HEK293 (cell line): ENCODE results near the gene ILF3.

Experiments used
- CTCF ChIA-PET: fragments of 350-600 bp; formaldehyde crosslinking; extraction: SDS; loops from one replicate; lab custom pipeline; 2021; ENCODE audit warnings: antibody characterized with exemption; lab: Yijun Ruan, JAX
- POLR2A ChIA-PET: fragments of 300-600 bp; formaldehyde crosslinking; extraction: SDS; loops from one replicate; lab custom pipeline; 2020; ENCODE audit warnings: antibody characterized with exemption, inconsistent platforms; lab: Yijun Ruan, JAX
- H3K27ac ChIP-seq: fragments of 200-500 bp; sonication (Bioruptor generic); 2 replicates; pipeline ENCODE4 v1.5.1; 2014; ENCODE audit warnings: low read depth, low read length, control low read depth, inconsistent platforms; ENCODE audit errors: extremely low read depth
- H3K36me3 ChIP-seq, 2 experiments: fragments of 200-500 bp in 1 of 2; sonication (Bioruptor generic) in 1 of 2; 1 replicate in 1 of 2; 2 replicates in 1 of 2; pipeline ENCODE4 v1.5.1; 2014 to 2017; ENCODE audit warnings: inconsistent platforms in 2 of 2, low read length in 2 of 2; ENCODE audit not compliant: control insufficient read depth in 2 of 2, insufficient read depth in 1 of 2
- H3K4me1 ChIP-seq: fragments of 200-500 bp; sonication (Bioruptor generic); 2 replicates; pipeline ENCODE4 v1.5.1; 2014; ENCODE audit warnings: mild to moderate bottlenecking, low read length, inconsistent platforms; ENCODE audit not compliant: control insufficient read depth, insufficient read depth
- H3K4me3 ChIP-seq: 2 replicates; pipeline ENCODE4 v1.5.1; 2011; ENCODE audit warnings: low read depth, mild to moderate bottlenecking, control low read depth, low read length, moderate library complexity
- H3K9me3 ChIP-seq: fragments of 200-500 bp; sonication (Bioruptor generic); 2 replicates; pipeline ENCODE4 v1.5.1; 2014; ENCODE audit warnings: low read depth, low read length, inconsistent platforms; ENCODE audit not compliant: control insufficient read depth, insufficient read depth
- EGR2 ChIP-seq: fragments of 450-650 bp; formaldehyde crosslinking; IDR thresholded peaks from 2 replicates; pipeline ENCODE4 v1.5.1; 2016; ENCODE audit warnings: low read depth, missing biosample characterization, missing genetic modification characterization
- ELK4 ChIP-seq: IDR thresholded peaks from 2 replicates; pipeline ENCODE4 v1.6.1; 2011; ENCODE audit warnings: mild to moderate bottlenecking, low read depth, low read length, borderline replicate concordance
- GLIS1 ChIP-seq: fragments of 450-650 bp; formaldehyde crosslinking; IDR thresholded peaks from 2 replicates; pipeline ENCODE4 v1.5.1; 2016; ENCODE audit warnings: missing biosample characterization, missing genetic modification characterization
- GLIS2 ChIP-seq: fragments of 450-650 bp; formaldehyde crosslinking; IDR thresholded peaks from 2 replicates; pipeline ENCODE4 v1.5.1; 2016; ENCODE audit warnings: missing biosample characterization, missing genetic modification characterization
- HOXA7 ChIP-seq: sonication (generic); formaldehyde crosslinking; IDR thresholded peaks from 2 replicates; pipeline ENCODE4 v1.8.1; 2022; ENCODE audit warnings: missing genetic modification reagents, borderline replicate concordance
- ZBTB26 ChIP-seq: fragments of 450-650 bp; formaldehyde crosslinking; optimal IDR thresholded peaks from 2 replicates; pipeline ENCODE3; 2016; ENCODE audit warnings: missing biosample characterization, mild to moderate bottlenecking, missing genetic modification characterization
- ZBTB7A ChIP-seq: fragments of 450-650 bp; formaldehyde crosslinking; IDR thresholded peaks from 2 replicates; pipeline ENCODE4 v1.5.1; 2016; ENCODE audit warnings: low read depth, missing biosample characterization, missing genetic modification characterization
- ZIC2 ChIP-seq: fragments of 450-650 bp; formaldehyde crosslinking; IDR thresholded peaks from 2 replicates; pipeline ENCODE4 v1.5.1; 2016; ENCODE audit warnings: missing biosample characterization, missing genetic modification characterization
- ZNF121 ChIP-seq: fragments of 450-650 bp; formaldehyde crosslinking; IDR thresholded peaks from 2 replicates; pipeline ENCODE4 v1.5.1; 2016; ENCODE audit warnings: missing biosample characterization, missing genetic modification characterization
- ZNF16 ChIP-seq: fragments of 450-650 bp; formaldehyde crosslinking; IDR thresholded peaks from 2 replicates; pipeline ENCODE4 v1.5.1; 2016; ENCODE audit warnings: low read depth, missing biosample characterization, missing genetic modification characterization
- ZNF280C ChIP-seq: fragments of 450-650 bp; formaldehyde crosslinking; IDR thresholded peaks from 2 replicates; pipeline ENCODE4 v1.5.1; 2016; ENCODE audit warnings: missing biosample characterization, missing genetic modification characterization
- ZNF423 ChIP-seq: fragments of 450-650 bp; formaldehyde crosslinking; IDR thresholded peaks from 2 replicates; pipeline ENCODE4 v1.5.1; 2016; ENCODE audit warnings: missing biosample characterization, missing genetic modification characterization
- ZNF518A ChIP-seq: fragments of 450-650 bp; formaldehyde crosslinking; conservative IDR thresholded peaks from 2 replicates; pipeline ENCODE4 v1.5.1; 2016; ENCODE audit warnings: low read depth, missing biosample characterization, missing genetic modification characterization
- ZNF549 ChIP-seq: fragments of 450-650 bp; IDR thresholded peaks from 2 replicates; pipeline ENCODE4 v1.5.1; 2018; ENCODE audit warnings: missing biosample characterization, missing genetic modification characterization, mild to moderate bottlenecking, inconsistent platforms, moderate library complexity
- ZNF560 ChIP-seq: fragments of 450-650 bp; formaldehyde crosslinking; IDR thresholded peaks from 2 replicates; pipeline ENCODE4 v1.5.1; 2017; ENCODE audit warnings: missing biosample characterization, missing genetic modification characterization, borderline replicate concordance
- ZNF596 ChIP-seq: fragments of 450-650 bp; IDR thresholded peaks from 2 replicates; pipeline ENCODE4 v1.5.0; 2018; ENCODE audit warnings: missing biosample characterization, mild to moderate bottlenecking, missing genetic modification characterization, moderate library complexity
- ZNF629 ChIP-seq: fragments of 450-650 bp; formaldehyde crosslinking; IDR thresholded peaks from 2 replicates; pipeline ENCODE4 v1.5.1; 2017; ENCODE audit warnings: missing biosample characterization, missing genetic modification characterization
- ZNF692 ChIP-seq: fragments of 450-650 bp; formaldehyde crosslinking; IDR thresholded peaks from 2 replicates; pipeline ENCODE4 v1.5.1; 2016; ENCODE audit warnings: missing biosample characterization, missing genetic modification characterization
- ZSCAN23 ChIP-seq: fragments of 450-650 bp; formaldehyde crosslinking; IDR thresholded peaks from 2 replicates; pipeline ENCODE4 v1.5.1; 2016; ENCODE audit warnings: missing biosample characterization, missing genetic modification characterization
- ZSCAN30 ChIP-seq: fragments of 450-650 bp; IDR thresholded peaks from 2 replicates; pipeline ENCODE4 v1.5.1; 2018; ENCODE audit warnings: missing biosample characterization, mild to moderate bottlenecking, missing genetic modification characterization, moderate library complexity
- TF ChIP-seq, protein P1 (sequence below): fragments of 450-650 bp; formaldehyde crosslinking; IDR thresholded peaks from 2 replicates; pipeline ENCODE4 v1.5.1; 2016; ENCODE audit warnings: missing biosample characterization, missing genetic modification characterization

Gene ILF3

DNA sequence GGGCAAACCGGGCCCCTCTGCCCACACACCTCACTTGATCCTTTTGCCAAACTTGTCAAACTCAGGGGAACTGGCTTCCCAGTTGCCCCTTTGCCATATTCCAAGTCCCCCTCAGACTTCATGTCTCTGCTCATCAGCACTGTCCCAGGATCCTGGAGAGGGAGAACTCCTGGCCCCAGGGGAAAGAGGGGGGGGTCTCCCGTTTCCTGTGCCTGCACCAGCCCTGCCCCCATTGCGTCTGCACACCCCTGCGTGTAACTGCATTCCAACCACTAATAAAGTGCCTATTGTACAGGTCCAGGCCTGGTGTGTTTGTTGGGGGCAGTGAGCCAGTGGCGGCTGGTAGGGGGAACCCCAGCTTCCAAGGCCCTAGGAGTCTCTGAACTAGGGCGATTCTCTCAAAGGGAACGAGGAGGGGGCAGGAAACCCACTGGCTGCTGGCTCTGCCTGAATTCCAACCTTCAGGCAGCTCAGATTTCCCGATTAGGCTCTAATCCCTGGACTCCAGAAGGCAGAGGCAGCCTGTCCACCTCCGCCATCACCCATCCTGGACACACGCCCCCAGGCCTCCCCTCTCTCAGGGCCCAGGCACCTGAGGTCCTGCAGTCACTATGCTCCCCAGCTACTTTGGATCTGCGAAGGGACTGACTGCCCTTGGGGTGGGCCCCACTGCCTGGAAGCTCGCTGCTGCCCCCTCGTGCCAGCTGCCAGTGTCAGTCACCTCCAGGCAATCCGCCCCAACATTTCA lies 9.7 kb upstream of the ILF3 start (continued):
- TF ChIP-seq ZNF596 (tag by site-specific recombination) (0 out of 2 replicates have a peak, but pooled peaks have one; percentile 16), ZBTB7A (tag by site-specific recombination) (no peak), ZNF629 (0 out of 2 replicates have a peak, but pooled peaks have one; percentile 13), GLIS1 (tag by site-specific recombination) (peak; percentile 52; the same call in 1 of the 2 replicates), ZSCAN23 (tag by site-specific recombination) (no peak), ELK4 (no peak), ZNF692 (tag by site-specific recombination) (peak; percentile 100), ZNF121 (tag by site-specific recombination) (no peak), ZNF280C (tag by site-specific recombination) (no peak)
- TF ChIP-seq, protein P1, sequence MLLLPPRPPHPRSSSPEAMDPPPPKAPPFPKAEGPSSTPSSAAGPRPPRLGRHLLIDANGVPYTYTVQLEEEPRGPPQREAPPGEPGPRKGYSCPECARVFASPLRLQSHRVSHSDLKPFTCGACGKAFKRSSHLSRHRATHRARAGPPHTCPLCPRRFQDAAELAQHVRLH (tag by site-specific recombination), result no peak

DNA sequence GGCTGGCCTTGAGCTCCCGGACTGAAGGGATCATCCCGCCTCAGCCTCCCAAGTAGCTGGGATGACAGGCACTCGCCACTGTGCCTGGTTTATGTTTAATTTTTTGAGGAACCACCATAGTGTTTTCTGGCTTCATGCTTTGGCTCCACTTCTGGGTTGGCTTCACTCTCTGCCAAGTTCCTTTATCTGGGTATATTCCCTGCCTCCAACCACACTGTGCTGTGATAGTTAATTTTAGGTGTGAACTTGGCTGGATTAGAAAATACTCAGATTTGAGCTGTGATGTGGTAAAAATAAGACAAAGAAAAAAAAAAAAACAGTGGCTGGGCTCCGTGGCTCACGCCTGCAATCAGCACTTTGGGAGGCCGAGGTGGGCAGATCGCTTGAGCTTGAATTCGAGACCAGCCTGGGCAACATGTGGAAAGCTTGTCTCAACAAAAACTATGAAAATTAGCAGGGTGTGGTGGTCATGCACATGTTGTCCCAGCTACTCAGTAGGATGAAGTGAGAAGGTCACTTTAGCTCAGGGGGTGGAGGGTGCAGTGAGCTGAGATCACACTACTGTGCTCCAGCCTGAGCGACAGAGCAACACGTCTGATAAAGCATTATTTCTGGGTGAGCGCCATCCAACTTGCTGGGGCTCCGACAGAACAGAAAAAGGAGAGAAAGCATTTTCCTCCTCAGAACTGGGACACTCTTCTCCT lies 7.5 kb upstream of the ILF3 start:
- Histone ChIP-seq H3K36me3 (peaks cover 0 to 16% of the 10 kb centered on the region in 2 experiments; a peak in 1 of 3 replicates), H3K4me3 (no peak overlapping the region), H3K27ac (no peak overlapping the region), H3K9me3 (no peaks in the 10 kb centered on the region), H3K4me1 (no peaks in the 10 kb centered on the region)
- ChIA-PET POLR2A (interaction anchor here (1.1 to 1.4 kb wide), 2 partner anchors 9 to 66 kb away, joined by 5 read pairs; no protein-coding TSS in a partner anchor), CTCF (interaction anchor here (0.5 to 11.5 kb wide), 10 partner anchors 20 to 238 kb away, joined by 3 to 243 read pairs (median 4); partner anchors contain the start of gene S1PR5)
- TF ChIP-seq HOXA7 (no peak), GLIS2 (tag by site-specific recombination) (no peak), ZIC2 (no peak), ZBTB26 (tag by site-specific recombination) (no peak), ZSCAN30 (tag by site-specific recombination) (no peak), EGR2 (no peak), ZNF560 (tag by site-specific recombination) (no peak), ZNF423 (no peak), ZNF16 (tag by site-specific recombination) (no peak), ZNF518A (tag by site-specific recombination) (no peak), ZNF549 (tag by site-specific recombination) (no peak)
